ENCODE data around the gene TECPR2.

Gene TECPR2

DNA sequence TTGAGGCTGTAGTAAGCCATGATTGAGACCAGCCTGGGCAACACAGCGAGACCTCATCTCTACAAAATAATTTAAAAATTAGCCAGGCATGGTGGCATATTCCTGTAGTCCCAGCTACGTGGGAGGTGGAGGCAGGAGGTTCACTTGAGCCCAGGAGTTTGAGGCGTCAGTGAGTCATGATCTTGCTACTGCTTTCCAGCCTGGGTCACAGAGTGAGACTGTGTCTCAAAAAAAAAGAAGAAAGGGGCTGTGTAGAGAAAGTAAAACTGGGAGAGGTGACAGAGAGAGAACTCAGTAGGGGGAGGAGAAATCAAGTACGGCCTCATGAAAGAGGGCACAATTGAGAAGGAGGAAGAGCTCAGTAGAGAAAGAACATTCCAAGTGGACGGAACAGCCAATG lies 12.4 kb downstream of the TECPR2 start:
- no peak for DNase-seq (ENCODE audit: low spot score)

DNA sequence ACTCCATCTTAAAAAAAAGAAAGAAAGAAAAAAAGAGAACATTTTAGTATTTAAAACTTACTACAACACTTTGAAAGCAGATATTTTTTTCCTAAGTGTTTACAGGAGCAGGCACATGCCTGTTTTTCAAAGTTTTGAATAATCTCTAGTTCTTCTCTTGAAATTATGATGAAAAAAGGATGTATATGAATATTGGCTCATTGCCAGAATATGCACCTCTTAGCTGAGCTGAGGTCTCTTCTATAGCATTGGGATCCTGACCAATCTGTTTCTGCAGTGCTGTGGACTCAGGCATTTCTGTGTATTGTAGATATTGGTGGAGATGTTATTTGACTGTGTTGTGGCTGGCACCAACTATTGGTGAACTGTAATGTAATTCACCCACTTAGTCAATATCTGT lies 15.0 kb downstream of the TECPR2 start:
- no peak for DNase-seq (ENCODE audit: low spot score)

DNA sequence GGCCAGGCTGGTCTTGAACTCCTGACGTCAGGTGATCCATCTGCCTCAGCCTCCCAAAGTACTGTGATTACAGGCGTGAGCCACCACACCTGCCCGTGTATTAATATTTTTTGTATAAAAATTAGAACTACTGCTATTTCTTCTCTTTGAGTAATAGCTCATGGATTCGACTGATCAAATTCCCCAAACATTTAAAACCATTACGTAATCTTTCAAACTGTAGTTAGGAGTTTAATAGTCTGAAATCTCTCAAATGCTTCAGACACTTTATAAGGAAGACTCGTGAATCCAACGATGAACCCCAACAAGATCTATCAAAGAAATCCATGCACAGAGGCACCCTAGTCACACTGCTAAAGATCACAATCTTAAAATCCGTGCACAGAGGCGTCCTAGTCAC lies 16.1 kb downstream of the TECPR2 start:
- no peak for DNase-seq (ENCODE audit: low spot score)

GRCh38 chr14:102387086-102387485 lies 24.3 kb downstream of the TECPR2 start:
- no peak for DNase-seq (ENCODE audit: low spot score)

GRCh38 chr14:102389246-102389645 lies 26.5 kb downstream of the TECPR2 start:
- no peak for DNase-seq (ENCODE audit: low spot score)

- no peak for DNase-seq (ENCODE audit: low spot score)
These were observed 27.5 kb downstream of the TECPR2 start for GRCh38 chr14:102390064-102390855.

GRCh38 chr14:102392506-102392905 lies 29.8 kb downstream of the TECPR2 start:
- DNase-seq (ENCODE audit: low spot score), result no peak

- DNase-seq (ENCODE audit: low spot score), result no peak
These were observed 32.1 kb downstream of the TECPR2 start for GRCh38 chr14:102394717-102395375.

- no peak for DNase-seq (ENCODE audit: low spot score)
These were observed 33.8 kb downstream of the TECPR2 start for GRCh38 chr14:102396521-102396920.

DNA sequence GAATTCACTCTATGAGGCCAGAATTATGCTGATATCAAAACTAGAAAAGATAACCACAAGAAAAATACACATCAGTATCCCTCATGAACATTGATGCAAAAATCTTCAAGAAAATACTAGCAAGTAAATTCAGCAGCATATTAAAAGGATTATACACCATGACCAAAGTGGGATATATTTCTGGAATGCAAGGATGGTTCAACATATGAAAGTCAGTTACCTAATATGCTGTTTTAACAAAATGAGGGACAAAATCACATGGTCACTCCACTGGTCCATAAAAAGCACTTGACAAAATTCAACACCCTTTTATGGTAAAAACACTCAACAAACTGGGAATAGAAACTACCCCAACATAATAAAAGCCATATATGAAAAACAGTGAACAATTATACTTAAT lies 40.3 kb downstream of the TECPR2 start:
- no peak for DNase-seq (ENCODE audit: low spot score)

- no peak for DNase-seq (ENCODE audit: low spot score)
These were observed 44.5 kb downstream of the TECPR2 start for GRCh38 chr14:102407258-102407657.

- DNase-seq (ENCODE audit: low spot score), result no peak
These were observed 46.0 kb downstream of the TECPR2 start for GRCh38 chr14:102408724-102409123.

- DNase-seq (ENCODE audit: low spot score), result no peak
These were observed 52.9 kb downstream of the TECPR2 start for GRCh38 chr14:102415671-102416070.

- DNase-seq (ENCODE audit: low spot score), result no peak
These were observed 54.3 kb downstream of the TECPR2 start for GRCh38 chr14:102417001-102417431.

DNA sequence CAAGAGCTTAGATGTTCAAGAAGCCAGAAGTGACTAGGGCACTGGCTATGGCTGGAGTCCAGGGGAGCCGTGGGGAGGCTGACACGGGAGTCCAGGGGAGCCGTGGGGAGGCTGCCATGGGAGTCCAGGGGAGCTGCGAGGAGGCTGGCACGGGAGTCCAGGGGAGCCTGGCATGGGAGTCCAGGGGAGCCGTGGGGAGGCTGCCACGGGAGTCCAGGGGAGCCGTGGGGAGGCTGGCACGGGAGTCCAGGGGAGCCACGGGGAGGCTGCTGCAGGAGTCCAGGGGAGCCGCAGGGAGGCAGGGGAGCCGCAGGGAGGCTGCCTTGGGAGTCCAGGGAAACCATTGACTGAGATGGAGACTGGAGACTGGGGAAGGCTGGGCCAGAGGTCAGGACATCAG lies 54.9 kb downstream of the TECPR2 start:
- no peak for DNase-seq (ENCODE audit: low spot score)

DNA sequence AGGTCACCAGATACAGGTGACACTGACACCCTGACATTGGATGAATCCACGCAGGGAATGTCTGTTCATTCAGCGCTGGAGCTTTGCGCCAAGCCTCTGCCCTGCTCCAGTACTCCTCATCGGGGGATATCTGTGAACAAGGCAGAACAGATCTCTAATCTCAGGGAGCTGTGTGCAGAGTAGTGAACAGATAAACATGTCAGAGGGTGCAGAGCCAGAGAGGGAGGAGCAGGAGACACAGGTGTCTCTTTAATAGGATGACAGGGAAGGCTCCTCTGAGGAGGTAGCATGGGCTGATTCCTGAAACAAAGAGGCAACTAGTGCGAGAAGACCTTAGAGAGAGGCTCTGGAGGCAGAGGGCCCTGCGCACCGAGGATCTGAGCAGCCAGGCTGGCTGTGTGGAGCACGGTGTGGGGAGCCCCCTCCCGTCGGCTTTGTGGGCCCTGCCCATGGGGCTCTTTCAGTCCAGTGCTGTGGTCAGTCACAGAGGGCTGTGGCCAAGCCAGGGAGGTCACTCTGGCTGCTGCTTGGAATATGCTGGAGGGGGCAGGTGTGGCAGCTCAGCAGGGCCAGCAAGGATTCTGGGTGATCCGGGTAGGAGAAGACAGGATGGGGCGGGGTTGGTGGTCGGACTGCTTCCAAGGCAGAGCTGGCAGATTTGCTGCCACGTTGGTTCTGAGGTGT lies 55.6 kb downstream of the TECPR2 start:
- no peak for DNase-seq (ENCODE audit: low spot score)

GRCh38 chr14:102418853-102419240 lies 56.1 kb downstream of the TECPR2 start:
- no peak for DNase-seq (ENCODE audit: low spot score)

- DNase-seq (ENCODE audit: low spot score), result no peak
These were observed 56.5 kb downstream of the TECPR2 start for GRCh38 chr14:102419276-102419675.

DNA sequence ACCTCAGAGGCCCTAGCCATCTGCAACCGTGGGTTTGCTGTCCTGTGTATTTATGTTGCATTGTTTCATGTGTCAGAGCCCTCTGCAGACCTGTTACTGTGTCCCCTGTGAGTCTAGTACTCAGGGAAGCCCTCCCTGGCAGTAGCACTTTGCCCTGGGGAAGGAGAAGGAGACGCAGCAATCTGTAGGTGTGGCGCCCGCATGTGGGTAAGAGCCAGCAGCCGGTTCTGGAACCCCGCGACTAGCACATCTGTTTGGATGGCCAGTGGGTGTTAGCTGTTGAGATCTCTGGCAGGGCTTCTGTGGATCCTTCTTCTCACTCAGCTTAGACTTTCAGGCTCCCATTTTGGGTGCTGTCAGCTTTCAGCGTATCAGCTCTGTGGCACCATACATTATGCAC lies 57.0 kb downstream of the TECPR2 start:
- DNase-seq (ENCODE audit: low spot score), result no peak

DNA sequence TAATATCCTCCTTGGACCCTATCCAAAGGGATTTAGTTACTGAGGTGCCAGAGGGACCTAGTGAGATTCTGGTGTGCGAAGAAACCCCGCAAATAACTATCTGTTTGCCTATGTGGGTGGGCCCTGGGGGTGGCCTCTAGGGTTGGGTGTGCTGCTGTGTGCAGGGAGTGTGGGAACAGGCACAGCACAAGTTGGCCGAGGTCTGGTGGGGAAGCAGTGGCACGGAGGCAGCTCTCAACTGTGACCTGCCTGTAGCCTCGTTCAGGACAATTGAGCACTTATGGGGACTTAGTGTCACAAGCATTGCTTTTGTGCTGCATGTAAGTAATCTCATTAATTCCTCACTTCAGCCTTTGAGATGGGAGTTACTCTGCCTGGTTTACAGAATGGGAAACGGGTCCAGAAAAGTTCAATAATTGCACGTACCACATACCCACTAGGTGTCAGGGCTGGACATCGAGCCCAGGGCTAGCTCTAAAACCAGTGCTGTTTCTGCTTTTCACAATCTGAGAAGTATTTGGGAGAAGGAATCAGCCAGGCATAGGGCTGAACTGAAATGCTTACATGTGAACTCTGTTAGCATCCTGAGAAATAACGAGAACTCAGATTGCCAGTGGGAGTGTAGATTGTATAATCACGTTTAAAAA lies 58.8 kb downstream of the TECPR2 start:
- DNase-seq (ENCODE audit: low spot score), result no peak

DNA sequence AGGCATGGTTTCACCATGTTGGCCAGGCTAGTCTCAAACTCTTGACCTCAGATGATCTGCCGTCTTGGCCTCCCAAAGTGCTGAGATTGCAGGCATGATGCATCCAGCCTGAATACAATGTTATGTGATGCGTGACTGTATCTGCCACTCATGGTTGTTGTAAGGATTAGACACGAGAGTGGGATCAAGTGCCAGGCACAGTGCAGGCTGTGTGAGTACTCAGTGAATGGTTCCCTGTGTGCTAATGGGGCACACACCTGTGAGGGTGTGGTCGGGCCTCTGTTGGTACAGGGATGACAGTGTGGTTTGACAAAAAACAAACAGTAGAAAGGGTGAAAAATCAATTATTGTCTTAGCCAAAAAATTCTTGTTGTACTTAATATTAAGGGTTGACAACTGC lies 61.8 kb downstream of the TECPR2 start:
- DNase-seq (ENCODE audit: low spot score), result no peak

DNA sequence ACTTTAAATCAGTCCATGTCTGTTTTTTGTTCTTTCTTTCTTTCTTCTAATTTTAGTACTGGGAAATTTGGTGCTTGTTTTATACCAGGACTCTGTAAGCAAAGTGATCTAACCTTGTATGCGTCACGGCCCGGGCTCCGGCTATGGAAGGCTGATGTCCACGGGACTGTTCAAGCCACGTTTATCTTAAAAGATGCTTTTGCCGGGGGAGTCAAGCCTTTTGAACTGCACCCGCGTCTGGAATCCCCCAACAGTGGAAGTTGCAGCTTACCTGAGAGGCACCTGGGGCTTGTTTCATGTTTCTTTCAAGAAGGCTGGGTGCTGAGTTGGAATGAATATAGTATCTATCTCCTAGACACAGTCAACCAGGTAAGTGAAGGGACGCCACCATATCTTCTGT lies 62.2 kb downstream of the TECPR2 start:
- DNase-seq (ENCODE audit: low spot score), result no peak

DNA sequence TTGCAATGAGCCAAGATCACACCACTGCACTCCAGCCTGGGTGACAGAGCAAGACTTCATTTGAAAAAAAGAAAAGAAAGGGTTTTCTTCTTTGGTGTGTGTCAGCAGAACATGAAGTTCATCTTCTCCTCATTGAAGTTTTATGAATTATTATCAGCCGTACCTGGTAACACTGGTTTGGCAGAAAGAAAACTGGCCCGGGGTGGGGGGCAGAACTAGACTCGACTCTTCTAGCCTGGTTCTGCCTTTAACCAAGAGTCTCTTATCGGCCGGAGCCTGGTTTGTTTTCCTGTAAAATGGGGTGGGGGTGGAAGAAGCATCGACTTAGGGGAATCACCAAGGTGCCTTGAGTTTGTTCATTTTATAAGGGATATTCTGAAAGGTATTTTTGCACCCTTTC lies 64.1 kb downstream of the TECPR2 start:
- no peak for DNase-seq (ENCODE audit: low spot score)
